ENCODE measurements around the gene USP44. TPM values are rescaled to one million over a fixed set of nuclear protein-coding genes. Genes with fewer than 3 reads are reported as not detected.

The USP44 gene
- total RNA-seq (1 to 10 TPM; 1.1 to 3.4 (median 2.3) TPM), polyA plus RNA-seq (0.84 TPM)
- long read RNA-seq, donor 1, partial matches to known transcripts: 0 of 2 reads
- long read RNA-seq, donor 1, other reads (novel, unspliced or antisense): 2 of 2 reads
- long read RNA-seq, donor 2, partial matches to known transcripts: 0 of 1 reads
- long read RNA-seq, donor 2, other reads (novel, unspliced or antisense): 1 of 1 reads
- long read RNA-seq, donor 3, partial matches to known transcripts: 1 of 3 reads
- long read RNA-seq, donor 3, other reads (novel, unspliced or antisense): 1 of 3 reads
- long read RNA-seq, donor 4, partial matches to known transcripts: 0 of 2 reads
- long read RNA-seq, donor 4, other reads (novel, unspliced or antisense): 1 of 2 reads

DNA sequence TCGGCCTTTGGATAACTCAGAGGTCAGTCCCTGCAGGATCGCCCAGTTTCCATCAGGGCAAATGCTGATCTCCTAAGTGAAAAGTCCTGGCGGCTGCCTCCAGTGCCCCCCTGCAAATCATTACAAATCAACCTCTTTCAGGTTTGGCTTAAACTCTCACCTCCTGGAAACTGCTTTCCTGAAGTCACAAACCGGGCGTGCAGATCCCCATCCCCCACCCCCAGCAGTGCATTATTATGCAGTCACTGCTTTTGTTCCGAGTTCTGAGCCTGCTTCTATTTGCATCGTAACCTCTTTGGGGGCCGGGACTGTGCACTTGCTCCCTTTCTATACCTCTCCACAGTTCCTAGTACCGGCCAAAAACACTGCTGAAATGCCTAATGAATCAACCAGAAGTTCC lies at the start of gene USP44:
Gene USP44 (minus strand): TSS at position 172 of the 400 bp plus-strand sequence. CDS start 17,220 bp downstream, outside the sequence.
- no peak for ATAC-seq
- no peaks in the 10 kb centered on the region for H3K27me3 ChIP-seq (ENCODE audit: control insufficient read depth, insufficient read depth)
- intact Hi-C loops (cut with DNase I): no loop called here
- H3K4me1 ChIP-seq (ENCODE audit: control insufficient read depth, insufficient read depth, low read length): no peaks in the 10 kb centered on the region
- no peak within 1 kb of the TSS for H3K4me3 ChIP-seq (ENCODE audit: low read length)
- no peak for DNase-seq
- no peaks in the 10 kb centered on the region for H3K9me3 ChIP-seq (ENCODE audit: control insufficient read depth, low read length)
- 31% methylated on average over 9 of the region's 9 CpGs for WGBS
- no peak within 1 kb of the TSS for H3K27ac ChIP-seq (ENCODE audit: low read length)

DNA sequence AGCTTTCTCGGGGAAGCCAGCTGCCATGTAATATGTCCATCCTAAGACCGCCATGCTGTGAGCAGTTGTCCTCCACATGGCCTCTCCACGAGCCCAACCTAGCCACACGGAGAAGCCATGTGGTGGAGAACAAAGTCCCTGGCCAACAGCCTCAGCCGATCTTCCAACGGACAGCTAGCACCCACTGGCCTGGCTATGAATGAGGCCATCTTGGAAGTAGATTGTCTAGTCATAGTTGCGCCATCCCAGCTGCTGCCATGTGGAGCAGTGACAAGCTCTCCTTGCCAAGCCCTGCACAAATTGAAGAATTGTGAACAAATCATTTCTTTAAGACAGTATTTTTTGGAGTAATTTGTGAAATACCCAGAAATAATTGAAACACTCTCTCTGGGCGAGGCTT lies 49.3 kb upstream of the USP44 start:
- WGBS: 89% methylated on average over 8 of the region's 8 CpGs
- ATAC-seq (peak in 1 of 2 donors; percentile 40), DNase-seq (peak in 2 of 3 donors; percentile 25 to 54)
- intact Hi-C loops (cut with DNase I): loop anchor here in 1 of 4 donors (10.0 kb wide), 1 partner anchor 194 kb away; the partner anchor contains the start of gene NTN4
- Histone ChIP-seq H3K9me3 (ENCODE audit: control insufficient read depth, low read length) (no peaks in the 10 kb centered on the region), H3K4me1 (ENCODE audit: control insufficient read depth, insufficient read depth, low read length) (peaks cover 4% of the 10 kb centered on the region), H3K27ac (ENCODE audit: low read length) (no peak overlapping the region), H3K4me3 (ENCODE audit: low read length) (no peak overlapping the region), H3K27me3 (ENCODE audit: control insufficient read depth, insufficient read depth) (no peaks in the 10 kb centered on the region)

DNA sequence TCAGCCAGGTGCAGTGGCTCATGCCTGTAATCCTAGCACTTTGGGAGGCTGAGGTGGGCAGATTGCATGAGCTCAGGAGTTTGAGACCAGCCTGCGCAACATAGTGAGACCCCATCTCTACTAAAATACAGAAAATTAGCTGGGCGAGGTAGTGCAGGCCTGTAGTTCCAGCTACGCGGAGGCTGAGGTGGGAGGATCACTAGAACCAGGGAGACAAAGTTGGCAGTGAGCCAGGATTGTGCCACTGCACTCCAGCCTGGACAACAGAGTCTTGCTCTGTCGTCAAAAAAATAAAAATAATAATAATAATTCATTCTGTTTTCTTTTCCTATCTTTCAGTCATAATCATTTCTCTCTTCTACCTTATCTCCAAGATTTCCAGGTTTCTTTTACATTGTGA lies 48.6 kb upstream of the USP44 start:
- intact Hi-C loops (cut with DNase I): loop anchor here in 1 of 4 donors (10.0 kb wide), 1 partner anchor 195 kb away; the partner anchor contains the start of gene NTN4

DNA sequence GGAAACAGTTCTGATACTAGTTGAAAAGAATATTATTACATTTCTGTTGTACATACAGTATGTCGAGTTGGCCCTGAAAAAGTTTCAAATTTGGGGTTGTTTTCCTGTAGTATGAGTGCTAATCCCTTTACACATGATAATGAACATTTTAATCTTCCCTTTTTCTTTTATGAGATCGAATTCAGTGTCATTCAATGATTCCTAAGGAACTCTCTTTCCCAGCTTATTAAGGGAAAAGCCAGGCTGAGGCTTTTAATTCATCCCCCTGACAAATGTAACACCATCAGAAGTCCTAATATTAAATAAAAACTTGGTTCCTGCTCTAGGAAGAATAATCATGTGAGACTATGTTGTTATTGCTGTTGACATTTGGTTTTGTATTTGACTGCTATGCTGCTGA lies 42.9 kb upstream of the USP44 start:
- Histone ChIP-seq H3K4me3 (ENCODE audit: low read length) (no peak overlapping the region), H3K4me1 (ENCODE audit: control insufficient read depth, insufficient read depth, low read length) (no peaks in the 10 kb centered on the region), H3K9me3 (ENCODE audit: control insufficient read depth, low read length) (no peaks in the 10 kb centered on the region), H3K27me3 (ENCODE audit: control insufficient read depth, insufficient read depth) (no peaks in the 10 kb centered on the region), H3K27ac (ENCODE audit: low read length) (no peak overlapping the region)
- intact Hi-C loops (cut with DNase I): no loop called here
- WGBS: 55% methylated on average over 2 of the region's 2 CpGs
- ATAC-seq (no peak), DNase-seq (no peak)

More for the DNA sequence above, 48.6 kb upstream of the USP44 start:
- H3K4me3 ChIP-seq (ENCODE audit: low read length): no peak overlapping the region
- H3K27me3 ChIP-seq (ENCODE audit: control insufficient read depth, insufficient read depth): no peaks in the 10 kb centered on the region
- WGBS: 94% methylated on average over 5 of the region's 5 CpGs
- no peaks in the 10 kb centered on the region for H3K9me3 ChIP-seq (ENCODE audit: control insufficient read depth, low read length)
- H3K27ac ChIP-seq (ENCODE audit: low read length): no peak overlapping the region
- H3K4me1 ChIP-seq (ENCODE audit: control insufficient read depth, insufficient read depth, low read length): no peaks in the 10 kb centered on the region
- ATAC-seq (no peak), DNase-seq (no peak)

DNA sequence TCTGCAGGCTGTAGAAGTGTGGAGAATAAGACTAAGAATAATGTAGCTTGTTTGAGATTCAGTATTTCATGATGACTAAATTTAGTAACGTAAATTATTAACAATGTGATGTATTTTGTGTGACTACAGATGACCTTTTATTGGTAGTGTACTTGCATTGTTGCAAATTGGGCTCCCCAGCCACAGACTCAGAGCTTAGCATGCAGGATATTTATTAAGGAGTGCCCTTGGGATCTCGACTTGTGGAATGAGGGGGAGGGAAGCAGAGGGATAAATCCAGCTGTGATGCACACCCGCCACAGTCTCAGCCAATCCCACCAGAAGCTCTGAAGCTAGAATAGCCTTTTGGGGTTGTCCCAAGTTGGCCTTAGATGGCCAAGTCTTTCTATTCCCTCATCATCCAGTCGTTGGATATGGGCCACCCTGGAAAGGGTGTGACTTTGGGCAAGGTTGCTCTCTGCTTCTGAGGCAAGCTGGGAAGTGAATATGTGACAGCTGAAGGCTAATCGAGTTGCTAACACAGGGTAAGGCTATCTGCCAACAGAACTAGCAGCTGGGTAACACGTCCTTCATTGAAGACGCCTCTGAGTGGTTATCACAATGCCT lies 42.1 kb upstream of the USP44 start:
- no peaks in the 10 kb centered on the region for H3K9me3 ChIP-seq (ENCODE audit: control insufficient read depth, low read length)
- no peaks in the 10 kb centered on the region for H3K4me1 ChIP-seq (ENCODE audit: control insufficient read depth, insufficient read depth, low read length)
- DNase-seq (peak; percentile 72 to 88 (median 84)), ATAC-seq (peak; percentile 96 to 97)
- intact Hi-C loops (cut with DNase I): no loop called here
- no peaks in the 10 kb centered on the region for H3K27me3 ChIP-seq (ENCODE audit: control insufficient read depth, insufficient read depth)
- H3K27ac ChIP-seq (ENCODE audit: low read length): peak overlapping the region; percentile 39
- H3K4me3 ChIP-seq (ENCODE audit: low read length): no peak overlapping the region
- 20% methylated on average over 7 of the region's 7 CpGs for WGBS

DNA sequence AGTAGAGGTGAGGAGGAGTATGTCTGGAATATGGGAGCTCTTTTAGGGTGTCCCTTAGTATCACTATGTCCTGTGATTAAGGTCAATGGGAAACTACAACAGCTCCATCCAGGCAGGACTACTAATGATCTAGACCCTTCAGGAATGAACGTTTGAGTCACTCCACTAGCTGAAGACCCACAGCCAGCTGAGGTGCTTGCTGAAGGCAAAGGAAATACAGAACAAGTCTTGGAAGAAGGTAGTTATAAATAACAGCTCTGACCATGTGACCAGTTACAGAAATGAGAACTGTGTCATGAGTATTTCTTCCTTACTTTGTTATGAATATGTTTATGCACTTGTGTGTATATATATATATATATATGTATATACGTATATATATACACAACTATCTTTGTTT lies 40.5 kb upstream of the USP44 start:
- H3K4me3 ChIP-seq (ENCODE audit: low read length): no peak overlapping the region
- intact Hi-C loops (cut with DNase I): no loop called here

DNA sequence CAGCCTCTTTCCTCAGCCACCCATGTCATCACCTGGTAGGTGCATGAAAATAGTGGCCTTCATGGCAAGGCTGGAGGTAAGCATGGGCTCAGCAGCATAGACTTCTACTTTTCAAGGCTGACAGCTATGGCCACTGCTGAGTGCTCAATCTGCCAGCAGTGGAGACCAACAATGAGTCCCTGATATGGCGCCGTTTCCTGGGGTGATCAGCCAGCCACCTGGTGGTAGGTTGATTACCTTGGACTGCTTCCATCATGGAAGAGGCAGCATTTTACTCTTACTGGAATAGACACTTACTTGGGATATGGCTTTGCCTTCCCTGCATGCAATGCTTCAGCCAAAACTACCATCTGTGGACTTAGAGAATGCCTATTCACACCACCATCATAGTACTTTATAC lies 39.5 kb upstream of the USP44 start:
- H3K4me1 ChIP-seq (ENCODE audit: control insufficient read depth, insufficient read depth, low read length): no peaks in the 10 kb centered on the region
- WGBS: 84% methylated on average over 2 of the region's 2 CpGs
- ATAC-seq (no peak), DNase-seq (no peak)
- no peak overlapping the region for H3K27ac ChIP-seq (ENCODE audit: low read length)
- H3K27me3 ChIP-seq (ENCODE audit: control insufficient read depth, insufficient read depth): no peaks in the 10 kb centered on the region
- intact Hi-C loops (cut with DNase I): no loop called here
- H3K9me3 ChIP-seq (ENCODE audit: control insufficient read depth, low read length): no peaks in the 10 kb centered on the region
- no peak overlapping the region for H3K4me3 ChIP-seq (ENCODE audit: low read length)

More for the DNA sequence above, 40.5 kb upstream of the USP44 start:
- no peak for ATAC-seq
- H3K9me3 ChIP-seq (ENCODE audit: control insufficient read depth, low read length): no peaks in the 10 kb centered on the region
- H3K27me3 ChIP-seq (ENCODE audit: control insufficient read depth, insufficient read depth): no peaks in the 10 kb centered on the region
- no peak for DNase-seq
- 63% methylated on average over 2 of the region's 2 CpGs for whole genome bisulfite sequencing
- H3K4me1 ChIP-seq (ENCODE audit: control insufficient read depth, insufficient read depth, low read length): no peaks in the 10 kb centered on the region
- no peak overlapping the region for H3K27ac ChIP-seq (ENCODE audit: low read length)

DNA sequence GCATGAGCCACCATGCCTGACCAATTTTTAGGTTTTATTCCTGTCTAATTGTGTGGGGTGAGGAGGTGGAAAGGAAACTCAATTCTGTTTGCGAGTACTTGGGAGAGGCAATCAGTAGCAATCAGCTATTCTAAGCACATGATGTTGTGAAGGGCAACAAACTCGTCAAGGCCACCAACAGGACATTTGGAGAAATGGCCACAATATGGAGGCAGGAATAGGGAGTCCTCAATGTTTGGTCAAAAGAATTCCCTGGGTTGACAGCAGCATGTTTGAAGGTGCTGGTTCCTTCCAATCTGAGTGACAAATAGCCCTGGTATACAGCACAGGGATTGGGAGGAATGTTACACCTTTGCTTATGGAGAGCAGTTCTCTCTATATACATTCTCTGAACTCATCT lies 32.7 kb upstream of the USP44 start:
- intact Hi-C loops (cut with DNase I): loop anchor here (2.0 to 5.0 kb wide), 2 partner anchors 231 to 233 kb away; no protein-coding TSS in a partner anchor
- ATAC-seq (no peak), DNase-seq (no peak)
- 78% methylated on average over 2 of the region's 2 CpGs for WGBS
- H3K4me1 ChIP-seq (ENCODE audit: control insufficient read depth, insufficient read depth, low read length): no peaks in the 10 kb centered on the region
- no peak overlapping the region for H3K27ac ChIP-seq (ENCODE audit: low read length)
- H3K4me3 ChIP-seq (ENCODE audit: low read length): no peak overlapping the region
- H3K9me3 ChIP-seq (ENCODE audit: control insufficient read depth, low read length): no peaks in the 10 kb centered on the region
- H3K27me3 ChIP-seq (ENCODE audit: control insufficient read depth, insufficient read depth): no peaks in the 10 kb centered on the region

DNA sequence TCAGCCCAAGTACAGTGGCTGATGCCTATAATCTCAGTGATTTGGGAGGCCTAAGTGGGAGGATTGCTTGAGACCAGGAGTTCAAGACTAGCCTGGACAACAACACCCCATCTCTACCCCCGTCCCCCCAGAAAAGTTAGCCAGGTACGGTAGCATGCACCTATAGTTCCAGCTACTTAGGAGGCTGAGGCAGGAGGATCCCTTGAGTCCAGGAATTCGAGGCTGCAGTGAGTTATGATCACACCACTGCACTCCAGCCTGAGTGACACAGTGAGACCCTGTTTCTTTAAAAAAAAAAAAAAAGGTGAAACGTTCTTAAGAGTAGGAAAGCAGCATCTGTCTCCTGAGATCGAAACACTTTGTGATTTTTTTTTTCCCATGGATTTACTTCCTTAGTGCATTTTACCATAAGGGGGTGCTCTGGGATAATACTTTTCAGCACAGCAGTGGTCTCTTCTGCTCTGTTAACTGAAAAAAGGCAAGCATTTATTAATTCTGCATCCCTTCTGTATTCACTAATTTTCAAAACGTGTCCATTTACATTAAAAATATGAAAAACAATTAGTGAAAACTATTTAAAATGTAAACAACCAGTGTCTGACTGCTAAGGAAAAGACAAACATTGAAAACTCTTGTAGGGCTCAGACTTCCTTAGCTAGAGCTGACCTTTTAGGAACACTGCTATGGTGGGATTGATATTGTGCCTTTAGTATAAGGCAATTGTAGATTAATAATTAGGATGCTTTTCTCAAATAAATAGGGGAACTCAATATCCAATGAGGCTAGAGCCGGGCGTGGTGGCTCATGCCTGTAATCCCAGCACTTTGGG lies 31.2 kb upstream of the USP44 start:
- ATAC-seq (peak; percentile 54), DNase-seq (no peak)
- H3K4me3 ChIP-seq (ENCODE audit: low read length): no peak overlapping the region
- WGBS: 51% methylated on average over 8 of the region's 8 CpGs
- H3K27ac ChIP-seq (ENCODE audit: low read length): no peak overlapping the region
- H3K27me3 ChIP-seq (ENCODE audit: control insufficient read depth, insufficient read depth): no peaks in the 10 kb centered on the region
- intact Hi-C loops (cut with DNase I): loop anchor here (2.0 to 5.0 kb wide), 2 partner anchors 232 to 235 kb away; no protein-coding TSS in a partner anchor
- H3K4me1 ChIP-seq (ENCODE audit: control insufficient read depth, insufficient read depth, low read length): no peaks in the 10 kb centered on the region
- H3K9me3 ChIP-seq (ENCODE audit: control insufficient read depth, low read length): no peaks in the 10 kb centered on the region

DNA sequence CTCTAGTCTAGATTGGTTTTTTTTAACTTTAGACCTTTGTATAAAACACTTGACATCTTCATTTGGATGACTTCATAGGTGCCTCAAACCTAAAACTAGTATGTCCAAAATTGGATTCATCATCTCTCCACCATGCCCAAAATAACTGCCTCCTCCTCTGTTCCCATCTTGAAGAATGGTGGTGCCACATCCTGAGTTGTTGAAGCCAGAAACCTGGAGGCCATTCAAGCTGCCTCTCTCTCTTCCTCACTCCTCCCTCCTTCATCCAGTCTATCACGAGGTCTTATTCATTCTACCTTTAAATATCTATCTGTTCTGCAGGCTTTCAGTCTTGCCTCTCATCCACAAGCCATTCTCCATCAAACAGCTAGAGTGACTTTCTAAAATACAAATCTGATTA lies 26.5 kb upstream of the USP44 start:
- Histone ChIP-seq H3K27me3 (ENCODE audit: control insufficient read depth, insufficient read depth) (no peaks in the 10 kb centered on the region), H3K4me3 (ENCODE audit: low read length) (no peak overlapping the region), H3K4me1 (ENCODE audit: control insufficient read depth, insufficient read depth, low read length) (no peaks in the 10 kb centered on the region), H3K27ac (ENCODE audit: low read length) (no peak overlapping the region), H3K9me3 (ENCODE audit: control insufficient read depth, low read length) (no peaks in the 10 kb centered on the region)
- WGBS: 69% methylated on average over 1 of the region's 1 CpG
- DNase-seq (no peak), ATAC-seq (no peak)
- intact Hi-C loops (cut with DNase I): no loop called here

Measured in right cardiac atrium (tissue), 5 donors.